K562 (cell line): Measurements from ENCODE around the gene AP2A2. TPM values are rescaled to one million over a fixed set of nuclear protein-coding genes. Genes with fewer than 3 reads are reported as not detected.

ENCODE experiments used
- ATAC-seq: fragments of 200-7000 bp; cut with Tn5 transposase; 3 replicates; pipeline ENCODE4 v1.9.1; 2020; ENCODE audit warnings: moderate library complexity
- BruUV-seq: library from RNA; stranded (reverse); fragments of 400-500 nt; replicated peaks from 2 replicates; lab custom pipeline; 2021; lab: Mats Ljungman, UMichigan
- CTCF ChIA-PET: fragments of 300-600 bp; formaldehyde crosslinking; extraction: SDS; loops from one replicate; lab custom pipeline; 2021; ENCODE audit warnings: low intra/inter-chr PET ratio; lab: Yijun Ruan, JAX
- POLR2A ChIA-PET: fragments of 300-600, 350-650 bp; sonication (Branson Sonifier 250); formaldehyde crosslinking; extraction: SDS; loops from one replicate; lab custom pipeline; 2021; ENCODE audit warnings: antibody characterized with exemption, inconsistent platforms; lab: Yijun Ruan, JAX
- DNase-seq, 4 experiments: peaks; one replicate each; pipeline versions ENCODE4 v3.0.0 to v3.0.0-alpha.2; 2011 to 2018; ENCODE audit warnings: low spot score in 3 of 4, mixed read lengths in 3 of 4; ENCODE audit errors: extremely low read depth in 1 of 4
- FAIRE-seq: peaks from 2 replicates; lab custom pipeline; 2011; peaks lifted over from hg19 to GRCh38; lab: Jason Lieb, UNC
- H2AFZ ChIP-seq: 2 replicates; pipeline ENCODE4 v1.6.0; 2011; ENCODE audit warnings: low read depth, low read length, control low read depth, inconsistent platforms
- H3K27ac ChIP-seq: fragments of 200-600 bp; 3 replicates; pipeline ENCODE4 v1.8.0; 2011; ENCODE audit warnings: low read depth, mild to moderate bottlenecking, control low read depth, inconsistent platforms, low read length, moderate library complexity, mixed read lengths; ENCODE audit errors: extremely low read depth
- H3K27me3 ChIP-seq, 2 experiments: fragments of 300-600 bp in 1 of 2; 2 replicates in 1 of 2; 3 replicates in 1 of 2; pipeline versions ENCODE4 v1.6.0 to v1.8.0; 2011; ENCODE audit warnings: inconsistent platforms in 2 of 2, low read length in 2 of 2, mild to moderate bottlenecking in 1 of 2, mixed read lengths in 1 of 2, moderate library complexity in 1 of 2; ENCODE audit not compliant: control insufficient read depth in 2 of 2, insufficient read depth in 2 of 2
- H3K36me3 ChIP-seq: fragments of 300-600 bp; 3 replicates; pipeline ENCODE4 v1.8.0; 2011; ENCODE audit warnings: mild to moderate bottlenecking, low read length, inconsistent platforms; ENCODE audit not compliant: control insufficient read depth, insufficient read depth
- H3K4me1 ChIP-seq, 2 experiments: fragments of 200-600 bp in 1 of 2; replicated peaks in 1 of 2; 2 replicates in 1 of 2; 3 replicates in 1 of 2; pipeline versions ENCODE4 v1.5.1 to v1.8.0; 2011; ENCODE audit warnings: inconsistent platforms in 2 of 2, low read length in 2 of 2, mild to moderate bottlenecking in 1 of 2, mixed read lengths in 1 of 2, moderate library complexity in 1 of 2; ENCODE audit not compliant: control insufficient read depth in 2 of 2, insufficient read depth in 2 of 2
- H3K4me2 ChIP-seq: 2 replicates; pipeline ENCODE4 v1.6.1; 2011; ENCODE audit warnings: low read length, control low read depth, inconsistent platforms, mixed read lengths; ENCODE audit not compliant: insufficient read depth
- H3K4me3 ChIP-seq: fragments of 200-600 bp; sonication (generic), shearing (Covaris generic); 2 replicates; pipeline ENCODE4 v1.5.1; 2016; ENCODE audit warnings: control low read depth, inconsistent platforms
- H3K79me2 ChIP-seq: fragments of 200-600 bp; 3 replicates; pipeline ENCODE4 v1.8.0; 2011; ENCODE audit warnings: low read length, inconsistent platforms; ENCODE audit not compliant: control insufficient read depth, insufficient read depth
- H3K9ac ChIP-seq, 2 experiments: 2 replicates each; pipeline versions ENCODE4 v1.6.0 to v1.6.1; 2011; ENCODE audit warnings: low read depth in 2 of 2, low read length in 2 of 2, control low read depth in 1 of 2, inconsistent platforms in 1 of 2, mild to moderate bottlenecking in 1 of 2, mixed read lengths in 1 of 2; ENCODE audit not compliant: insufficient read depth in 1 of 2
- H3K9me1 ChIP-seq: one replicate; pipeline ENCODE4 v1.6.0; 2011; ENCODE audit warnings: inconsistent platforms, mild to moderate bottlenecking, low read length, moderate library complexity; ENCODE audit not compliant: control insufficient read depth, insufficient read depth
- H3K9me3 ChIP-seq: replicated peaks from 2 replicates; pipeline ENCODE4 v1.5.1; 2011; ENCODE audit warnings: low read depth, low read length, inconsistent platforms; ENCODE audit not compliant: control insufficient read depth, insufficient read depth
- H4K20me1 ChIP-seq: replicated peaks from 2 replicates; pipeline ENCODE4 v1.6.1; 2011; ENCODE audit warnings: low read length, inconsistent platforms, mixed read lengths; ENCODE audit not compliant: control insufficient read depth, insufficient read depth
- CAMTA2 ChIP-seq: fragments of 250-450 bp; sonication (Bioruptor Pico); conservative IDR thresholded peaks from 2 replicates; pipeline ENCODE4 v1.5.1; 2022
- CBFA2T2 ChIP-seq: fragments of 450-650 bp; conservative IDR thresholded peaks from 2 replicates; pipeline ENCODE4 v1.6.1; 2017; ENCODE audit warnings: mild to moderate bottlenecking
- CCAR2 ChIP-seq: fragments of 200-400 bp; formaldehyde crosslinking; IDR thresholded peaks from 2 replicates; pipeline ENCODE4 v1.6.1; 2017; ENCODE audit warnings: mild to moderate bottlenecking, low read depth, low read length
- ELF1 ChIP-seq: fragments of 200-800 bp; sonication (Bioruptor generic); IDR thresholded peaks from 2 replicates; pipeline ENCODE4 v1.6.1; 2016; ENCODE audit warnings: missing genetic modification characterization, missing compliant biosample characterization
- ILF3 ChIP-seq: fragments of 450-650 bp; IDR thresholded peaks from 2 replicates; pipeline ENCODE4 v1.6.1; 2018; ENCODE audit warnings: antibody characterized with exemption, mild to moderate bottlenecking, moderate library complexity, borderline replicate concordance
- ILK ChIP-seq: fragments of 450-650 bp; IDR thresholded peaks from 2 replicates; pipeline ENCODE4 v1.6.1; 2016; ENCODE audit warnings: missing genetic modification characterization, low read depth, mild to moderate bottlenecking, missing compliant biosample characterization, moderate library complexity, borderline replicate concordance
- MYC ChIP-seq, 2 experiments: fragments of 250-450 bp in 1 of 2; sonication (Bioruptor Pico) in 1 of 2; IDR thresholded peaks; 2 replicates each; pipeline versions ENCODE4 v1.5.1 to v1.6.1; 2012 to 2021; ENCODE audit warnings: low read depth in 2 of 2, borderline replicate concordance in 1 of 2, improper control_type of control experiment in 1 of 2, low read length in 1 of 2, mild to moderate bottlenecking in 1 of 2, moderate library complexity in 1 of 2
- NONO ChIP-seq, 2 experiments: fragments of 200-400 bp in 1 of 2; fragments of 450-650 bp in 1 of 2; formaldehyde crosslinking in 1 of 2; IDR thresholded peaks; 2 replicates each; pipeline ENCODE4 v1.6.1; 2017; ENCODE audit warnings: low read depth in 2 of 2, mild to moderate bottlenecking in 2 of 2, moderate library complexity in 2 of 2, low read length in 1 of 2
- NR4A1 ChIP-seq, 2 experiments: fragments of 250-450 bp in 1 of 2; fragments of 450-650 bp in 1 of 2; sonication (Bioruptor Pico) in 1 of 2; IDR thresholded peaks; 2 replicates each; pipeline versions ENCODE4 v1.4.0 to v1.6.1; 2016 to 2020; ENCODE audit warnings: mild to moderate bottlenecking in 2 of 2, missing compliant biosample characterization in 1 of 2, missing genetic modification characterization in 1 of 2, moderate library complexity in 1 of 2
- SMAD3 ChIP-seq: fragments of 450-650 bp; formaldehyde crosslinking; conservative IDR thresholded peaks from 2 replicates; pipeline ENCODE4 v1.4.0; 2020; ENCODE audit warnings: mild to moderate bottlenecking
- SMARCE1 ChIP-seq: fragments of 450-650 bp; IDR thresholded peaks from 2 replicates; pipeline ENCODE4 v1.7.1; 2016; ENCODE audit warnings: mild to moderate bottlenecking
- ZNF124 ChIP-seq: sonication (generic); formaldehyde crosslinking; IDR thresholded peaks from 2 replicates; pipeline ENCODE4 v1.8.1; 2022; ENCODE audit warnings: missing genetic modification reagents
- ZNF644 ChIP-seq: fragments of 200-800 bp; sonication (Bioruptor generic); IDR thresholded peaks from 2 replicates; pipeline ENCODE4 v1.6.1; 2016; ENCODE audit warnings: low read depth, missing genetic modification characterization, missing compliant biosample characterization
- WGBS: fragments of 100-300 bp; shearing (Covaris generic); methylation state at CpG from one replicate; pipeline ENCODE4 v1.1.6; 2016; ENCODE audit warnings: low coverage, mixed read lengths; ENCODE audit not compliant: insufficient coverage; ENCODE audit errors: missing lambda C conversion rate; 5-methylcytosine and 5-hydroxymethylcytosine counted together
- in situ Hi-C: fragments of 300-500 bp; cut with MboI; formaldehyde crosslinking; loops from 4 replicates; pipeline ENCODE4 v1.15.0; 2018; ENCODE audit warnings: inconsistent platforms, mixed read lengths
- intact Hi-C: fragments of 100-400 bp; cut with micrococcal nuclease; formaldehyde crosslinking; loops from 2 replicates; pipeline ENCODE4 v1.14.2; 2022
- polyA plus RNA-seq, 8 experiments: library from polyadenylated mRNA; depleted of rRNA in 4 of 8; stranded (reverse) in 5 of 8; unstranded in 3 of 8; fragments of >200 nt; fragmentation: Nextera tagmentation in 2 of 8; fragmentation: Illumina TruSeq in 1 of 8; extraction: Ambion mirVana in 2 of 8; extraction: Trizol in 1 of 8; gene quantifications; 2 replicates each; pipeline versions ENCODE4 v1.2.1 to v1.2.3, GENCODE V29; 2011 to 2014; ENCODE audit warnings: inconsistent platforms in 1 of 8, missing spikeins in 1 of 8
- total RNA-seq, 7 experiments: library from RNA; depleted of rRNA in 6 of 7; stranded (reverse); fragments of >200 nt in 6 of 7; fragmentation: Illumina TruSeq in 2 of 7; extraction: Trizol in 2 of 7; gene quantifications; 2 replicates each; pipeline versions ENCODE4 v1.2.1 to v1.2.3, GENCODE V29; 2011 to 2021; ENCODE audit warnings: low replicate concordance in 1 of 7
- TF ChIP-seq, protein P1 (sequence below): fragments of 250-450 bp; sonication (Bioruptor Pico); IDR thresholded peaks from 2 replicates; pipeline ENCODE4 v1.5.0; 2022; ENCODE audit warnings: mild to moderate bottlenecking

AP2A2 gene
- total and polyA plus RNA-seq, 9 of the 15 experiments (the other 6 are each of a cell fraction or from before 2014, with no cell fraction given), result 0.69 to 41.7 (median 15.2) TPM

- TF ChIP-seq NR4A1 (CRISPR knock-in tag; IDR thresholded peaks at IDR 0.05), result no peak
- TF ChIP-seq NR4A1 (tag; IDR thresholded peaks at IDR 0.05), result 0 out of 2 replicates have a peak, but pooled peaks have one; percentile 25
- 0 out of 2 replicates have a peak, but pooled peaks have one; percentile 65 for TF ChIP-seq ZNF644 (tag)
- TF ChIP-seq MYC (IDR thresholded peaks at IDR 0.05; ENCODE audit: low read depth, low read length), result peak; percentile 10; the same call in 1 of the 2 replicates
- no peak for TF ChIP-seq MYC (CRISPR knock-in tag; IDR thresholded peaks at IDR 0.05; ENCODE audit: borderline replicate concordance, low read depth)
- TF ChIP-seq CAMTA2 (CRISPR knock-in tag), result no peak
- no peak for TF ChIP-seq CCAR2
- no peak for TF ChIP-seq SMAD3 (CRISPR knock-in tag)
Observed at GRCh38 chr11:914747-915501, 10.7 kb upstream of the AP2A2 start (continued).

DNA sequence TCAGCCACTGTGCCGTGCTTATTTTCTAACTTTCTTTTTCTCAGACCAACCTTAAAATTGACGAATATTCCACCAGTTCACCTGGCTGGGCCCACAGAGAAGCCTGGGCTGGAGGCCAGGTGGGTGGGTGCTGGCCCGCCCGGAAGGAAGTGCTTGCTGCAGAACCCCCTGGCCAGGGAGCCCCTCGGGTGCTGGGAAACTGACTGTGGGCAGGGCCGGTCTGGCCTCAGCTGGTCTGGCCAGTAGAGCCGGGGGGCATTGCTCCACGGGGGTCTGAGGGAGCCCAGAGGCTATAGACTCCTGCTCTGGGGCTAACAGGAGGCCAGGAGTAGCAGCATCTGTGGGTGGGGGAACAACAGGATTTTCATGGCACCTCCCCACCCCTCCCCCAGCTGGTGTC is 8.2 kb upstream of the AP2A2 start:
- Histone ChIP-seq H3K79me2 (no peaks in the 10 kb centered on the region), H3K36me3 (no peaks in the 10 kb centered on the region)
- TF ChIP-seq ELF1 (no peak), ILK (tag) (no peak), ZNF124 (CRISPR knock-in tag) (no peak), CBFA2T2 (no peak), SMARCE1 (no peak), NONO (IDR thresholded peaks at IDR 0.05; ENCODE audit: low read depth in 2 of 2, low read length in 1 of 2) (no peak), ILF3 (no peak)
- TF ChIP-seq, protein P1, sequence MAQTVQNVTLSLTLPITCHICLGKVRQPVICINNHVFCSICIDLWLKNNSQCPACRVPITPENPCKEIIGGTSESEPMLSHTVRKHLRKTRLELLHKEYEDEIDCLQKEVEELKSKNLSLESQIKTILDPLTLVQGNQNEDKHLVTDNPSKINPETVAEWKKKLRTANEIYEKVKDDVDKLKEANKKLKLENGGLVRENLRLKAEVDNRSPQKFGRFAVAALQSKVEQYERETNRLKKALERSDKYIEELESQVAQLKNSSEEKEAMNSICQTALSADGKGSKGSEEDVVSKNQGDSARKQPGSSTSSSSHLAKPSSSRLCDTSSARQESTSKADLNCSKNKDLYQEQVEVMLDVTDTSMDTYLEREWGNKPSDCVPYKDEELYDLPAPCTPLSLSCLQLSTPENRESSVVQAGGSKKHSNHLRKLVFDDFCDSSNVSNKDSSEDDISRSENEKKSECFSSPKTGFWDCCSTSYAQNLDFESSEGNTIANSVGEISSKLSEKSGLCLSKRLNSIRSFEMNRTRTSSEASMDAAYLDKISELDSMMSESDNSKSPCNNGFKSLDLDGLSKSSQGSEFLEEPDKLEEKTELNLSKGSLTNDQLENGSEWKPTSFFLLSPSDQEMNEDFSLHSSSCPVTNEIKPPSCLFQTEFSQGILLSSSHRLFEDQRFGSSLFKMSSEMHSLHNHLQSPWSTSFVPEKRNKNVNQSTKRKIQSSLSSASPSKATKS (CRISPR knock-in tag), result no peak
- TF ChIP-seq, all 486 proteins: peak for 0
- in situ Hi-C loops (no loop called here), intact Hi-C loops (loop anchor here (10.0 kb wide), 1 partner anchor 73 kb away; the partner anchor contains the start of genes POLR2L and TSPAN4)
- Histone ChIP-seq H3K27me3 (no peaks in the 10 kb centered on the region), H3K9me3 (no peaks in the 10 kb centered on the region), H3K4me1 (peaks cover 23 to 31% of the 10 kb centered on the region in 2 experiments), H3K4me2 (no peak overlapping the region), H3K27ac (no peak overlapping the region), H2AFZ (no peak overlapping the region), H4K20me1 (no peaks in the 10 kb centered on the region), H3K9ac (peak overlapping the region in 1 of 2 experiments; percentile 10; a peak in 1 of 4 replicates), H3K9me1 (no peaks in the 10 kb centered on the region), H3K4me3 (no peak overlapping the region)
- DNase-seq (no peak), ATAC-seq (no peak), FAIRE-seq (no peak)
- POLR2A ChIA-PET, result no interaction called here
- BruUV-seq, result no TSS peak
- CTCF ChIA-PET, result no interaction called here
- 74% methylated on average over 8 of the region's 8 CpGs for WGBS
